HG02610 (cell line): ENCODE results near the gene MYBPC2.
"Not testable (repeated sequence)": the region's sequence is repeated elsewhere in the genome, so short reads cannot be mapped to it uniquely, and the experiment has no call there.

Source experiments
- ATAC-seq: cut with Tn5 transposase; IDR thresholded peaks from one replicate; pipeline ENCODE4 v1.9.1; 2021; ENCODE audit warnings: mild to moderate bottlenecking, moderate library complexity; ENCODE audit not compliant: unreplicated experiment

MYBPC2 gene

GRCh38 chr19:50457300-50457699 lies 24.6 kb downstream of the MYBPC2 start:
- no peak for ATAC-seq

- no peak for ATAC-seq
Observed at GRCh38 chr19:50458396-50459066, 25.8 kb downstream of the MYBPC2 start.

DNA sequence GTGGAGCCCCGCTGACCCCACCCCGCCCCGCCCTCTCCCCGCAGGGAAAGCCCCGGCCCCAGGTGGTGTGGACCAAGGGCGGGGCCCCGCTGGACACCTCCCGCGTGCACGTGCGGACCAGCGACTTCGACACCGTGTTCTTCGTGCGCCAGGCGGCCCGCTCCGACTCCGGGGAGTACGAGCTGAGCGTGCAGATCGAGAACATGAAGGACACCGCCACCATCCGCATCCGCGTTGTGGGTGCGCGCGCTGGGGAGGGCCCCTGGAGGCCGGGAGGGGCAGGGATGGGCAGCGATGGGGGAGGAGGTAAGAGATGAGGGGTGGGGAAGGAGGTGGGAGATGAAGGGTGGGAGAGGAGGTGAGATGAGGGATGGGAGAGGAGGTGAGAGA lies 26.4 kb downstream of the MYBPC2 start:
- ATAC-seq: no peak

- no peak for ATAC-seq
Observed at GRCh38 chr19:50459638-50460037, 26.9 kb downstream of the MYBPC2 start.

DNA sequence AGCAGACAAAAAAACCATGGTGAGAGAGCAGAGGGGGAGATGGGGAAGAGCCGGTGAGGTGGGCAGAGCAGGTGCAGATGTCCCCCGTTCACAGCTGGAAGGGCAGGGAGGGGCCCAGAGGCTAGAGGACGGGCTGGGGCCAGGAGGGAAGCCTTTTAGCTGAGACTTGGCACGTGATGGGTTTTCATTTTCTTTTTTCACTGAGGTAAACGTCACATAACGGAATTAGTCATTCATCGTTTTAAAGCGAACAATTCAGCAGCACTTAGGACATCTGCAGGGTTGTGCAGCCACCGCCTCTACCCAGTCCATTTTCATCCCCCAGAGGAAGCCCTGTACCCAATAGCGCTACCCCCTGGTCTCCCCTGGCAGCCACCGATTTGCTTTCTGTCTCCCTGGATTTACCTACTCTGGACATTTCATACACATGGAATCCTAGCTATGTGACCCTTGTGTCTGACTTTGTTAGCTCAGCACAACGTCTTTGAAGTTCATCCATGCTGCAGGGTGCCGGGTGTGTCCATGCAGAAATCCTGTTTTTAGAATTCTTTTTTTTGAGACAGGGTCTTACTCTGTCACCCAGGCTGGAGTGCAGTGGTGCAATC lies 27.6 kb downstream of the MYBPC2 start:
- ATAC-seq: no peak

- ATAC-seq: peak; percentile 52
Observed at GRCh38 chr19:50461066-50461875, 28.6 kb downstream of the MYBPC2 start.

GRCh38 chr19:50462970-50463369 lies 30.3 kb downstream of the MYBPC2 start:
- ATAC-seq: no peak

DNA sequence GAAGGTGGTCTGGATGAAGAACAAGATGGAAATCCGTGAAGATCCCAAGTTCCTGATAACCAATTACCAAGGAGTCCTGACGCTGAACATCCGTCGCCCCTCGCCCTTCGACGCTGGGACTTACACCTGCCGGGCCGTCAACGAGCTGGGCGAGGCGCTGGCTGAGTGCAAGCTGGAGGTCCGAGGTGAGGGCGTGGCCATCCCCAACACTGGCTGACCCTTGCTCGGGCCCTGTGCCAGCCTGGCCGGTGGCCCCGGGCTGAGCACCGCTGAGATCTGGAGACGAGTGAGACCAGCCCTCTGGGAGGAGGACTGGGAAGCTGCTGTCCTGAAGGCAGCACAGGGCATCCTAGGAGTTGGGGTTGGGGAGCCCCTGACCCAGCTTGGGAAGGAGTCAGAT lies 31.7 kb downstream of the MYBPC2 start:
- no peak for ATAC-seq

- no peak for ATAC-seq
Observed at GRCh38 chr19:50465000-50465399, 32.3 kb downstream of the MYBPC2 start.

- no peak for ATAC-seq
Observed at GRCh38 chr19:50465986-50466705, 33.5 kb downstream of the MYBPC2 start.

- no peak for ATAC-seq
Observed at GRCh38 chr19:50466706-50467039, 34.0 kb downstream of the MYBPC2 start.

DNA sequence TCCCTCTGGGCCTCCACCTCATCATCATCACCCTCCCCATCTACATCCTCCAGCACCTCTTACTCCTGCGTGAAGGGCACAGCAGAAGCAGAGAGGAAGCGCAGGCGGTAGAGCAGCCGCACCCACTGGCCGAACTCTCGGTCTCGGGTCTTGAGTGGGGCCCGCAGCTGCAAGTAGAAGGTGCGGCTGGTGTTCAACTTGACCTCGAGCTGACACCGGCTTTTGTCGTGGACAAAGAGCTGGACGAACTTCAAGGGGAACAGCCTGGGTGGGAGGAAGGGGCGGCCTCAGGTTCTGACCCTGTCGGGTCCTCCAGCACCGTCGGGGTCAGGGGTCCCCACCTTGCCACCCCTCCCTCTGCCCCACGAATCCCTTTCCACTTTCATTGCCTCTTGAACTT lies 34.9 kb downstream of the MYBPC2 start:
- ATAC-seq: no peak

DNA sequence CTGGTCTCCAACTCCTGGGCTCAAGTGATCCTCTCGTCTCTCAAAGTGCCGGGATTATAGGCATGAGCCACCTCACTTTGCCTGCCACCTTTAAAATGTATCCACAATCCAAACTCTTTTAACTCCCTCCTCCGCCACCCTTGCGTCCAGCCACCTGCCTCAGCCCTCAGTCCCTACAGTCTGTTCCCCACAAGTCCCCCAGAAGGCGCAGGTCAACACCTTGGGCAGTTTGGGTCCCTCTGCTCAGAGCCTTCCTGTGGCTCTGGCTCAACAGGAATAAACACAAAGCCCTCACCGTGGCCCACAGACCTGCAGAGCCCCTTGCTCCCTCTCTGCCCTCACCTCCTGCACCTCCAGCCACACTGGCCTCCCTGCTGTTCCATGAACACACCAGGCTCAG lies 36.1 kb downstream of the MYBPC2 start:
- no peak for ATAC-seq

DNA sequence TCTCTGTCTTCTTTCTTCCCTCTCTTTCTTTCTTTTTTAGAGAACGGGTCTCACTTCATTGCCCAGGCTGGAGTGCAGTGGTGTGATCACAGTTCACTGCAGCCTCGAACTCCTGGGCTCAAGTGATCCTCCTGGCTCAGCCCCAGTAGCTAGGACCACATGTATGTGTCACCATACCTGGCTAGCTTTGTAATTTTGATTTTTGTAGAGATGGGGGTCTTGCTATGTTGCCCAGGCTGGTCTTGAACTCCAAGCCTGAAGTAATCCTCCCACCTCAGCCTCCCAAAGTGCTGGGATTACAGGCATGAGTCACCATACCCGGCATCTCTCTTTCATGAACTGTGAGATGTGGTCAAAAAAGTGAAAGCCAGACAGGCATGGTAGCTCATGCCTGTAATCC lies 40.6 kb downstream of the MYBPC2 start:
- not testable (repeated sequence) for ATAC-seq

DNA sequence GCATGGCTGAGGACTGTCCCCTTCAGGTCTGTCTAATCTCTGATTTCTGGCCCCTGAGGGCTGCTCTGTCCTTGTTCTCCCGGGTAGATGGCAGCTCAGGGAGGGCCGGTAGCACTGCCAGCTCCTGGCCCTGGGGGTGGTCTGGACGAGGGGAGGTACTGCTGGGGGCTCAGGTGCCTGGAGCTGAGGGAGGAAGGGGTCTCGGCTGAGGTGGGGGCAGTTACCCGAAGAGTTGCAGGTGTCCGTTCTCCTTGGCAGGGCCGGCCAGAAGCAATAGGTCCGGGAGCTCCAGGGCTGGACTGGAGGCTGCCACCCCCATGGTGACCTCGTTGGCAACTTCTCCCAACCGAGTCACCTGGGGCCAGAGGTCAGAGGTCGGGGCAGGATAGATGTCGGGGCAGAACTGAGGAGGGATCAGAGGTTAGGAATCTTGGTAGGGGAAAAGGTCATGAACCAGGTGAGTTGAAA lies 42.4 kb downstream of the MYBPC2 start:
- no peak for ATAC-seq

DNA sequence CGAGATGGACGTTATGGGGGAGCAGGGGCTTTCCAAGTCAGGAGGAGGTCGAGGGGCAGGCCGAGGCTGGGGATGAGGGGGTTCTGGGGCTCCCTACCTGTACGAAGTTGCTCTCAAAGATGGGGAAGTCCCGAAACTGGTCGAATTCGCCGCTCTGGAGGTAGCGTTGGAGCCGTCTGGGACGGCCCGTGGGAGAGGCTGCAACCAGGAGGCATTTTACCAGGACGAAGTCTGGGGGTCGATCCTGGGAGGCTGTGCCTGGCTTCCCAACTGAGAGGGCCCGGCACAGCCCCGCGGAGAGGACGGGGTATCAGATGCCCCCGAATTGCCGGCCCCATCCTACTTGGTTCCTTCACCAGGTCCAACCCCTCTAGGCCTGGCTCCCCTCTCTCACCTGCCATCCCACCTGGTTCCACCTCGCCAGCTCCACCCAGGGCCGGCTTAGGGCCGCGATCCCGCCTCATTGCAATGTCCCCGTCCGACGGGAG lies 43.1 kb downstream of the MYBPC2 start:
- no peak for ATAC-seq

DNA sequence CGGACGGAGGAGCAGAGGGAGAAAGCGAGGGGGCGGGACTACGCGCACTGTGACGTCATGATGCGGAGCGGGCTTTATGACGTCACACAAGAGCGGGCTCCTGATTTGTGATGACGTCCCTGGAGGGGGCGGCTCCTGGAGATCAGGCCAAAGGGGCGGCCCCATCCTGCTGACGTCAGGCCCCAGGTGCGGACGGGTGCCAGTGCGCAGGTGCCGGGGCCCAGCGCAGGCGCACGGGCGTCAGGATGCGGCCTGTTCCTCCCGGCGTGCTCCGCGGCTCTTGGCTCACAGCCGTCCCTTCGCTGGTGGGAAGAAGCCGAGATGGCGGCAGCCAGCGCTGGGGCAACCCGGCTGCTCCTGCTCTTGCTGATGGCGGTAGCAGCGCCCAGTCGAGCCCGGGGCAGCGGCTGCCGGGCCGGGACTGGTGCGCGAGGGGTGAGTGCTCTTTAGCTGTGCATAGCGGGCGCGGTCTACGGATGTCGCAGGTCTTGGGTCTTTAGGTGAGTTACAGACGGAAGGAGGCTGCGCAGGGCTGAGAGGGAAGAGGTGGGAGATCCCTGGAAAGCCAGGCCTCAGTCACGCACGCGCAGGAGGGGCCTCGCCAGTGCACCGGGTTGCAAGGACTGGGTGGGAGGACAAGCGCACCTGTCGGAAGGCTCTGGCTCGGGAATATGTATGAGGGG lies 43.7 kb downstream of the MYBPC2 start, which contains the start of the genes EMC10 and GARIN5A:
Gene EMC10, plus strand, starts transcription at position 284 of the 683 bp plus-strand sequence. Its CDS starts 38 bp downstream, at position 322.
Gene GARIN5A, minus strand, starts transcription at position 625 of the 683 bp plus-strand sequence. Its CDS starts 460 bp downstream, at position 165.
- ATAC-seq: peak; percentile 77

DNA sequence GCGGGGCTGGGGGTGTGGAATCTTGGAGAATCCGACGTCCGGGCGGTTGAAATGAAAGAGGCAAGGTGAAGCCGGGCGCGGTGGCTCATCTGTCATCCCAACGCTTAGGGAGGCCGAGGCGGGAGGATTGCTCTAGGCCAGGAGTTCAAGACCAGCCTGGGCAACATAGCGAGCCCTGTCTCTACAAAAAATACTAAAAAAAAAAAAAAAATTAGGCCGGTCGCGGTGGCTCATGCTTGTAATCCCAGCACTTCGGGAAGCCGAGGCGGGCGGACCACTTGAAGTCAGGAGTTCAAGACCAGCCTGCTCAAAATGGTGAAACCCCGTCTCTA lies 44.2 kb downstream of the MYBPC2 start:
- ATAC-seq: no peak

GRCh38 chr19:50477751-50478515 lies 45.2 kb downstream of the MYBPC2 start:
- no peak for ATAC-seq
